AG10803 (cell line): ENCODE measurements around the gene TBC1D32.
A peak's percentile ranks its signal among the peaks of the same experiment; 100 is the strongest.
"Not testable (repeated sequence)": the region's sequence is repeated elsewhere in the genome, so short reads cannot be mapped to it uniquely, and the experiment has no call there.

Source experiments
- DNase-seq: peaks from one replicate; pipeline ENCODE4 v3.0.0; 2010; ENCODE audit warnings: low read depth
- H3K4me3 ChIP-seq: 2 replicates; pipeline ENCODE4 v1.5.1; 2011; ENCODE audit warnings: mild to moderate bottlenecking, low read length, control low read depth
- TF ChIP-seq, protein P1 (sequence below): conservative IDR thresholded peaks from 2 replicates; pipeline ENCODE4 v1.5.1; 2011; ENCODE audit warnings: mild to moderate bottlenecking, low read length, control low read depth, inconsistent platforms

Gene TBC1D32, protein sequence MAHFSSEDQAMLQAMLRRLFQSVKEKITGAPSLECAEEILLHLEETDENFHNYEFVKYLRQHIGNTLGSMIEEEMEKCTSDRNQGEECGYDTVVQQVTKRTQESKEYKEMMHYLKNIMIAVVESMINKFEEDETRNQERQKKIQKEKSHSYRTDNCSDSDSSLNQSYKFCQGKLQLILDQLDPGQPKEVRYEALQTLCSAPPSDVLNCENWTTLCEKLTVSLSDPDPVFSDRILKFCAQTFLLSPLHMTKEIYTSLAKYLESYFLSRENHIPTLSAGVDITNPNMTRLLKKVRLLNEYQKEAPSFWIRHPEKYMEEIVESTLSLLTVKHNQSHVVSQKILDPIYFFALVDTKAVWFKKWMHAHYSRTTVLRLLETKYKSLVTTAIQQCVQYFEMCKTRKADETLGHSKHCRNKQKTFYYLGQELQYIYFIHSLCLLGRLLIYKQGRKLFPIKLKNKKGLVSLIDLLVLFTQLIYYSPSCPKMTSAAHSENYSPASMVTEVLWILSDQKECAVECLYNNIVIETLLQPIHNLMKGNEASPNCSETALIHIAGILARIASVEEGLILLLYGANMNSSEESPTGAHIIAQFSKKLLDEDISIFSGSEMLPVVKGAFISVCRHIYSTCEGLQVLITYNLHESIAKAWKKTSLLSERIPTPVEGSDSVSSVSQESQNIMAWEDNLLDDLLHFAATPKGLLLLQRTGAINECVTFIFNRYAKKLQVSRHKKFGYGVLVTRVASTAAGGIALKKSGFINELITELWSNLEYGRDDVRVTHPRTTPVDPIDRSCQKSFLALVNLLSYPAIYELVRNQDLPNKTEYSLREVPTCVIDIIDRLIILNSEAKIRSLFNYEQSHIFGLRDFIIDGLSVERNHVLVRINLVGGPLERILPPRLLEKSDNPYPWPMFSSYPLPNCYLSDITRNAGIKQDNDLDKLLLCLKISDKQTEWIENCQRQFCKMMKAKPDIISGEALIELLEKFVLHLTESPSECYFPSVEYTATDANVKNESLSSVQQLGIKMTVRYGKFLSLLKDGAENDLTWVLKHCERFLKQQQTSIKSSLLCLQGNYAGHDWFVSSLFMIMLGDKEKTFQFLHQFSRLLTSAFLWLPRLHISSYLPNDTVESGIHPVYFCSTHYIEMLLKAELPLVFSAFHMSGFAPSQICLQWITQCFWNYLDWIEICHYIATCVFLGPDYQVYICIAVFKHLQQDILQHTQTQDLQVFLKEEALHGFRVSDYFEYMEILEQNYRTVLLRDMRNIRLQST

DNA sequence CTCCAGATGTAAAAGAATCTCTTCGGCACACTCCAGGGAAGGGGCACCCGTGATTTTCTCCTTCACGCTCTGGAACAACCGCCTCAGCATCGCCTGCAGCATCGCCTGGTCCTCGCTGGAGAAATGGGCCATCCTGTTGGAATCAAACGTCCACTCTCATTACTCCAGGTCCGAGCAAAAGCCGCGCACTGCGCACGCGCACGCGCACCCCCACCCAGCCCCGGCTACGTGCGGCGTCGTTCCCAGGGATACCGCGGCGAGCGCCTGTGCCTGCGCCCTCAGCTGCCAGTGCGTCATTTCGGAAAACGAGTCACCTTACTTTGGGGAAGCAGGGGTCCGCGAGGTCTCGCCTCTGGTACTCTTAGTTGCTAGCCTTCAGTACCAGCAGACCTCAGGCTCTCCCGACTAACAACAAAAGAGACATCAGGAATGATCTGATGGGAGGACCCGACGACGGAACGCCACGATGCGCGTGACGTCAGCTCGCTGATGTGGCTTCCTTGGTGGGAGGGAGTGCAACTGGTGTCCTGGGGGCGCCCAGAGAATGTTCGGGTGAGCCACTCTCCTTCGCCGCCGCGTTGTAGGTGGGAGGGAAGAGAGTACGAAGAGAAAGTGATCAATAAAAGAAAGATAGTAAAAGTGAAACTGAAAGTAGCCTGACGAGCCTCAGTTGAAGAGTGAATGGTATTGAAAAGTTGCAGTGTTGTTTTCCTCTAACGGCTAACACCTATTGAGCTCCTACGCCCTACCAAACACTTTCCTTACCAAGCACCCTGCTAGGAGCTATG lies at the start of gene TBC1D32:
TBC1D32 (minus strand) TSS at position 182 of the 788 bp plus-strand sequence; CDS start at position 132, 50 bp downstream.
- peak within 1 kb of the TSS; percentile 82 for H3K4me3 ChIP-seq
- TF ChIP-seq, protein P1, sequence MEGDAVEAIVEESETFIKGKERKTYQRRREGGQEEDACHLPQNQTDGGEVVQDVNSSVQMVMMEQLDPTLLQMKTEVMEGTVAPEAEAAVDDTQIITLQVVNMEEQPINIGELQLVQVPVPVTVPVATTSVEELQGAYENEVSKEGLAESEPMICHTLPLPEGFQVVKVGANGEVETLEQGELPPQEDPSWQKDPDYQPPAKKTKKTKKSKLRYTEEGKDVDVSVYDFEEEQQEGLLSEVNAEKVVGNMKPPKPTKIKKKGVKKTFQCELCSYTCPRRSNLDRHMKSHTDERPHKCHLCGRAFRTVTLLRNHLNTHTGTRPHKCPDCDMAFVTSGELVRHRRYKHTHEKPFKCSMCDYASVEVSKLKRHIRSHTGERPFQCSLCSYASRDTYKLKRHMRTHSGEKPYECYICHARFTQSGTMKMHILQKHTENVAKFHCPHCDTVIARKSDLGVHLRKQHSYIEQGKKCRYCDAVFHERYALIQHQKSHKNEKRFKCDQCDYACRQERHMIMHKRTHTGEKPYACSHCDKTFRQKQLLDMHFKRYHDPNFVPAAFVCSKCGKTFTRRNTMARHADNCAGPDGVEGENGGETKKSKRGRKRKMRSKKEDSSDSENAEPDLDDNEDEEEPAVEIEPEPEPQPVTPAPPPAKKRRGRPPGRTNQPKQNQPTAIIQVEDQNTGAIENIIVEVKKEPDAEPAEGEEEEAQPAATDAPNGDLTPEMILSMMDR = no peak; the same call in 1 of the 2 replicates
- DNase-seq = peak; percentile 89

DNA sequence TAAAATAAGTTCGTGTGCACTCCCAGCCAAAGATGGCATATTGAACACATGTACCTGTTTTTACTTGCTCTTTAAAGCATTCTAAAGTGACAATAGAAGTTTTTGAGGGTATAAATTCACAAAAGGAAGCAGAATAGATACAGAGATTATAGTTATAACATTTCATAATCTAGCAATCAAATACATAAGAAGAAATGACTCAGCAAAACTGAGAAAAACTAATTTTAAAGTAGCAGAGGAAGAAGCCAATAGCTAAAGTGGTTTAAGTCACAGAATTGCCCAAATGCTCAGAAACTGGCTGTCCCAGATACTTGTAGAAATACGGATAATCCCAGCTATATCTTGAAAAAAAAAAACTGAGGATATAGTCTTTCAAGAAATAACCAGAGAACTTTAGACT lies 49.2 kb upstream of the TBC1D32 start:
- no peak for DNase-seq
- TF ChIP-seq, protein P1 = no peak

DNA sequence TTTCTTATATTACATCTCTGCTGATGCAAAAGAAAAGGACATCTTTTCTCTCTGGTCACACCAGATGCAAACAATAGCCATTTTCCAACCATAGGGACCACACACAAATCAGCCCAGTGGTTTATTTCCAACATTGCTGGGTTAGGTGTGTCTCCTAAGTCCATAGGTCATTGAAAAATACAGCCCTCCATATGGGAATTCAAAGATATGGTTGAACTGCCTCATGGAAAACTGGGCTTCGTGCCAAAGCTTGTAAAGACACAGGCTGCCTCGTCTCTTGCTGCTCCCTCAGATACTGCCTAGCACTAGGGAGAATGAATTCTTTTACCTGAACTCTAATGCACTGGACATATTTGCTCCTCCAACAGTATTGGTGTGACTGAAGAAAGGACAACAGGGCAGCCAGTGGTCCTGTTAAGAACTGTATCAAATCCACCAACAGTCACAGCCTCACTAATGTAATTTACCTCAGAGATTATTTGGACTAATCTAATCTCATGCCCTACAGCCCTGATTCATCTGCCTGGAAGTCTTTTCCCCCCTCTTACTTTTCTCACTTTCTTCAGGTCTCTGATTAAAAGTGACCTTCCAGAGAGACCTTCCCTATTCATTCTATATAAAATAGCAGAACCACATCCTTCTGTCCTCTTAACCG lies 48.3 kb upstream of the TBC1D32 start:
- no peak overlapping the region for H3K4me3 ChIP-seq
- TF ChIP-seq, protein P1 = no peak
- no peak for DNase-seq

More for the DNA sequence above, 49.2 kb upstream of the TBC1D32 start:
- no peak overlapping the region for H3K4me3 ChIP-seq

DNA sequence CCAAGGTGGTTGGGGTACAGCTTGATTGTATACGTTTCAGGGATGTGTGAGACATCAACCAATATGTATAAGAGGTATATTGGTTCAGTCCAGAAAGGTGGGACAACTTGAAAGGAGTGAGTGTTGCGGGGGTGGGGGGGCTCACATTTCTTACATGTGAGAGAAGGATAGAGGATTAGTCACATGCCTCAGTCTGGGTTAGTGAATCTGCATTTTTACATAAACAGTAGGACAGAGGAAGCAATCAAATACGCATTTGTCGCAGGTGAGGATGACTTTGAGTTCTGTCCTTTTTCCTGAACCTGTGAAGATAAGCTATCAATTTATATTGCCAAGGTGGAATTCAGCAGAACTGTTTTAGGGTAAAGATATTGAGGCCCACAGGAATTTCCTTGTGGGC lies 42.1 kb upstream of the TBC1D32 start:
- TF ChIP-seq, protein P1 = no peak
- no peak for DNase-seq

DNA sequence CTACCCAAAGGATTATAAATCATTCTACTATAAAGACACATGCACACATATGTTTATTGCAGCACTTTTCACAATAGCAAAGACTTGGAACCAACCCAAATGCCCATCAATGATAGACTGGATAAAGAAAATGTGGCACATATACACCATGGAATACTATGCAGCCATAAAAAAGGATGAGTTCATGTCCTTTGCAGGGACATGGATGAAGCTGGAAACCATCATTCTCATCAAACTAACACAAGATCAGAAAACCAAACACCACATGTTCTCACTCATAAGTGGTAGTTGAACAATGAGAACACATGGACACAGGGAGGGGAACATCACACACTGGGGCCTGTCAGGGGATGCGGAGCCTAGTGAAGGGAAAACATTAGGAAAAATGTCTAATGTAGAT lies 39.9 kb upstream of the TBC1D32 start:
- not testable (repeated sequence) for DNase-seq, H3K4me3 ChIP-seq

More for the DNA sequence above, 42.1 kb upstream of the TBC1D32 start:
- H3K4me3 ChIP-seq = no peak overlapping the region

DNA sequence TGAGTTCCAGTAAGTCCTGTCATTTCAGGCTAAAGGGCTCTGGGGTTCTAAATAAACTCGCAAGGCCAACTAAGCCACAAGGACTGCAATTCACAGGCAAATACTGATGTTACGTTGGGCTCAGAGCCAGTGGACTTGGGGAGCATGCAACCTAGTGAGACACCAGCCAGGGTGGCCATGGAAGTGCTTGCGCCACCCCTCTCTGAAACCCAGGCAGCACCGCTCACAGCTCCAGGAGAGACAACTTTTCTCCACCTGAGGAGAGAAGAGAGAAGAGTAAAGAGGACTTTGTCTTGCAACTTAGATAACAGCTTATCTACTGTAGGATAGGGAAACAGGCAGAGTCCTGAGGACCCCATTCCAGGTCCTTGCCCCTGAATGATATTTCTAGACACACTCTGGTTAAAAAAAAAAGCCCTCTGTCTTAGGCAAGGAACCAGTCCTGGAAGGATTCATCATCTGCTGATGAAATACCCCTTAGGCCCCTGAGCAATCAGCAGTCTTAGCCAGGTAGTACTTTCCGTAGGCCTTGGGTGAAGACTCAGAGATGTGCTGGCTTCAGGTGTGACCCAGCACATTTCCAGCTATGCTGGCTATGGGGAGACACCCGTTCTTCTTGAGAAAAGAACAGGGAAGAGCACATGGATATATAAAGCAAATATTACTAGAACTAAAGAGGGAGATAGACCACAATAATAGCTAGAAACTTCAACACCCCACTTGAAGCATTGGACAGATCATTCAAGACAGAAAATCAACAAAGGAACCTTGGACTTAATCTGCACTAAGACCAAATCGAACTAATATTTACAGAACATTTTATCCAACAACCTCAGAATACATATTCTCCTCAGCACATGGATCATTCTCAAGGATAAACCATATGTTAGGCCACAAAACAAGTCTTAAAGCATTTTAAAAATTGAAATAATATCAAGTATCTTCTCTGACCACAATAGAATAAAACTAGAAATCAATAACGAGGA lies 31.5 kb upstream of the TBC1D32 start:
- TF ChIP-seq, protein P1 = no peak
- no peak for DNase-seq

More for the DNA sequence above, 31.5 kb upstream of the TBC1D32 start:
- H3K4me3 ChIP-seq = no peak overlapping the region
